CD14-positive monocyte (primary cell): ENCODE data around the gene BTBD1. TPM values are rescaled to one million over a fixed set of nuclear protein-coding genes. Genes with fewer than 3 reads are reported as not detected.
A peak's percentile ranks its signal among the peaks of the same experiment; 100 is the strongest.

ENCODE experiments used
- DNase-seq, 3 donors: peaks; one replicate each; pipeline ENCODE4 v3.0.0-alpha.2; 2011 to 2022
- H2AFZ ChIP-seq: 2 replicates; pipeline ENCODE4 v1.6.0; 2012; ENCODE audit warnings: mild to moderate bottlenecking, low read depth, low read length, inconsistent platforms; ENCODE audit not compliant: insufficient read depth, poor library complexity, severe bottlenecking
- H3K27ac ChIP-seq, 2 donors: 1 replicate in 1 of 2; 2 replicates in 1 of 2; pipeline ENCODE4 v1.5.1; 2012 to 2013; ENCODE audit warnings: low read length in 2 of 2, control low read depth in 1 of 2, inconsistent platforms in 1 of 2, low read depth in 1 of 2, mild to moderate bottlenecking in 1 of 2
- H3K27me3 ChIP-seq, 2 donors: one replicate each; pipeline versions ENCODE4 v1.6.0 to v1.6.1; 2011 to 2013; ENCODE audit warnings: low read length in 2 of 2; ENCODE audit not compliant: control insufficient read depth in 2 of 2, insufficient read depth in 2 of 2
- H3K36me3 ChIP-seq, 2 donors: replicated peaks in 1 of 2; 1 replicate in 1 of 2; 2 replicates in 1 of 2; pipeline versions ENCODE4 v1.5.1 to v1.6.1; 2012 to 2013; ENCODE audit warnings: low read length in 2 of 2, control low read depth in 1 of 2, inconsistent platforms in 1 of 2, mild to moderate bottlenecking in 1 of 2; ENCODE audit not compliant: insufficient read depth in 2 of 2, control insufficient read depth in 1 of 2
- H3K4me1 ChIP-seq, 2 donors: 1 replicate in 1 of 2; 2 replicates in 1 of 2; pipeline versions ENCODE4 v1.5.1 to v1.6.1; 2012 to 2013; ENCODE audit warnings: low read length in 2 of 2, control low read depth in 1 of 2, inconsistent platforms in 1 of 2, mild to moderate bottlenecking in 1 of 2, moderate library complexity in 1 of 2; ENCODE audit not compliant: insufficient read depth in 2 of 2, control insufficient read depth in 1 of 2
- H3K4me2 ChIP-seq: replicated peaks from 2 replicates; pipeline ENCODE3; 2012; ENCODE audit warnings: low read length, moderate library complexity, mild to moderate bottlenecking; ENCODE audit not compliant: poor library complexity, severe bottlenecking; ENCODE audit errors: extremely low read depth
- H3K4me3 ChIP-seq, 3 experiments: fragments of 200-600 bp in 1 of 3; sonication (generic) in 1 of 3; replicated peaks in 1 of 3; 1 replicate in 2 of 3; 2 replicates in 1 of 3; pipeline ENCODE4 v1.5.1; 2011 to 2013; ENCODE audit warnings: low read length in 3 of 3, mild to moderate bottlenecking in 3 of 3, control low read depth in 2 of 3, low read depth in 2 of 3, inconsistent platforms in 1 of 3, moderate library complexity in 1 of 3
- H3K79me2 ChIP-seq: 2 replicates; pipeline ENCODE4 v1.6.0; 2012; ENCODE audit warnings: mild to moderate bottlenecking, control low read depth, inconsistent platforms, low read length, moderate library complexity; ENCODE audit not compliant: insufficient read depth
- H3K9ac ChIP-seq: 2 replicates; pipeline ENCODE4 v1.6.0; 2017; ENCODE audit warnings: low read length, mild to moderate bottlenecking; ENCODE audit not compliant: insufficient read depth, poor library complexity, severe bottlenecking
- H3K9me3 ChIP-seq, 2 donors: replicated peaks in 1 of 2; 1 replicate in 1 of 2; 2 replicates in 1 of 2; pipeline versions ENCODE4 v1.5.1 to v1.6.1; 2012 to 2013; ENCODE audit warnings: low read length in 2 of 2, control low read depth in 1 of 2; ENCODE audit not compliant: control insufficient read depth in 1 of 2, insufficient read depth in 1 of 2
- H4K20me1 ChIP-seq: 2 replicates; pipeline ENCODE4 v1.6.0; 2012; ENCODE audit warnings: mild to moderate bottlenecking, low read length, control low read depth, moderate library complexity; ENCODE audit not compliant: insufficient read depth
- H3K27ac Mint-ChIP-seq, 7 donors: one replicate each; pipeline ENCODE4 v1.8.0; 2020; ENCODE audit warnings: mild to moderate bottlenecking in 7 of 7, mixed read lengths in 7 of 7, moderate library complexity in 6 of 7, inconsistent platforms in 2 of 7
- H3K27me3 Mint-ChIP-seq, 3 donors: one replicate each; pipeline ENCODE4 v1.8.0; 2021 to 2022; ENCODE audit warnings: low read depth in 3 of 3, mild to moderate bottlenecking in 3 of 3, mixed read lengths in 3 of 3, moderate library complexity in 3 of 3, inconsistent platforms in 1 of 3
- H3K36me3 Mint-ChIP-seq, 2 donors: one replicate each; pipeline ENCODE4 v1.8.0; 2020; ENCODE audit warnings: mixed read lengths in 2 of 2, inconsistent platforms in 1 of 2, mild to moderate bottlenecking in 1 of 2
- H3K4me1 Mint-ChIP-seq: one replicate; pipeline ENCODE4 v1.8.0; 2020; ENCODE audit warnings: mild to moderate bottlenecking, mixed read lengths
- H3K4me3 Mint-ChIP-seq, 2 donors: one replicate each; pipeline ENCODE4 v1.8.0; 2020; ENCODE audit warnings: mild to moderate bottlenecking in 2 of 2, mixed read lengths in 2 of 2, moderate library complexity in 1 of 2
- H3K9me3 Mint-ChIP-seq, 7 donors: one replicate each; pipeline ENCODE4 v1.8.0; 2020 to 2022; ENCODE audit warnings: mixed read lengths in 7 of 7, mild to moderate bottlenecking in 6 of 7, moderate library complexity in 6 of 7, inconsistent platforms in 2 of 7
- CTCF ChIP-seq: fragments of 200-600 bp; IDR thresholded peaks from one replicate; pipeline ENCODE4 v1.8.0; 2022; ENCODE audit warnings: antibody characterized with exemption, mild to moderate bottlenecking
- WGBS: methylation state at CpG from one replicate; pipeline ENCODE4 v1.1.5; 2013; ENCODE audit warnings: missing lambda C conversion rate; ENCODE audit not compliant: insufficient coverage; 5-methylcytosine and 5-hydroxymethylcytosine counted together
- intact Hi-C, 2 donors: fragments of 100-400 bp; cut with micrococcal nuclease; formaldehyde crosslinking; loops; one replicate each; pipeline versions ENCODE4 v1.15.0 to v1.15.1; 2023
- polyA plus RNA-seq, 3 donors: library from polyadenylated mRNA; depleted of rRNA in 1 of 3; unstranded in 2 of 3; stranded (reverse) in 1 of 3; fragments of 300-500 nt in 2 of 3; fragments of >200 nt in 1 of 3; fragmentation: Illumina TruSeq in 2 of 3; gene quantifications; 1 replicate in 2 of 3; 2 replicates in 1 of 3; pipeline ENCODE4 v1.2.3, GENCODE V29; 2012 to 2021

The BTBD1 gene
- polyA plus RNA-seq, 3 donors, result 18.0 to 48.8 (median 37.2) TPM

DNA sequence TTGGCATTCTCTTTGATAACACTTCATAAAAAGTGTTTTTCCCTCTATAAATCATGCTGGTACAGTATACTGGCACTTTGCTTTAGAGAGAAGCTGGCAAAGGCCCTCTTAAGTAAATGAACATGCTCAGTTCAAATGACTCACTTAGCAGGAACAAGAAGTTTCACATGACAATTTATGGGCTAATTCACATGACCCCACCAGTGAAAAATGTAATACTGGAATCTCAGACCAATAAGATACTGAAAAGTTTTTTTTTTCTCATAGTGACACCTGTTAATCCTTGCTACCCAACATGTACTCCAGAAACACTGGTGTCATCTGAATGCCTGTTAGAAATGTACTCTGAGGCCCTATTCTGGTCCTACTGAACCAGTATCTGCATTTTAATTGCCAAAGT, 13.9 kb downstream of the BTBD1 start:
- H3K27ac ChIP-seq, result no peak overlapping the region
- Mint-ChIP-seq H3K9me3 (no peaks in the 10 kb centered on the region), H3K27ac (peak overlapping the region in 1 of 7 donors; percentile 8), H3K36me3 (peaks cover 38 to 70% of the 10 kb centered on the region in 2 donors), H3K4me1 (no peaks in the 10 kb centered on the region), H3K27me3 (no peaks in the 10 kb centered on the region), H3K4me3 (no peak overlapping the region)
- TF ChIP-seq CTCF, result no peak
- peaks cover 71% of the 10 kb centered on the region for H3K79me2 ChIP-seq
- no peak overlapping the region for H3K4me2 ChIP-seq
- H3K27me3 ChIP-seq, result no peaks in the 10 kb centered on the region
- no peak overlapping the region for H3K9ac ChIP-seq
- H3K36me3 ChIP-seq, result peaks cover 62 to 95% of the 10 kb centered on the region in 2 donors
- H2AFZ ChIP-seq, result no peak overlapping the region
- no peak overlapping the region for H3K4me3 ChIP-seq
- intact Hi-C loops, result no loop called here
- DNase-seq, result peak in 1 of 3 donors; percentile 50
- H4K20me1 ChIP-seq, result peaks cover 96% of the 10 kb centered on the region
- H3K4me1 ChIP-seq, result no peaks in the 10 kb centered on the region
- H3K9me3 ChIP-seq, result no peaks in the 10 kb centered on the region

DNA sequence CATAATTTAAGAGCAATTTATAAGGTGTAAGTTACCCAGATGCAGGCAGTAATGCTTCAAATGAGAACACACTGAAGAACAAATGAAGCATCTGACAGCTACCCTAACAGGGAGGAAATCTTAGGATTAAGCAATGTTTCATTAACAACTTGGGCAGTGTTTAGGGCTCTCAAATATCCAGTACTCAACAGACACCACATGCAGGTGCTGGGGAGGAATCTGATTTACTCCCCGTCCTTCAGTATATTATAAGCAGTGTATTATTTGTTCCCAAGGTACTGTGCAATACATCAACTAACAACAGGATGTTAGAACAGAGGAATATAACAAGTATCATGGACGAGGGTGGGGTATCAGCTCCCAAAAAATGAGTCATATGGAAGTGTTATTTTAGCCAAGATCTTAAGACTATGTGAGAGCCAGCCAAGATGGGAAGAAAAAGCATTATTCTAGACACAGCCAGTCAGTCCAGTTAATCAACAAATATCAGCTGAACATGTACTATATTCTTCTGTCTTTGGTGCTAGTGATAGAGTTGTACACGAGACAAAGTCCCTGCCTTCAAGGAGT, 20.4 kb downstream of the BTBD1 start:
- H3K36me3 Mint-ChIP-seq, result peaks cover 57 to 79% of the 10 kb centered on the region in 2 donors
- no CpG with 5 or more reads among the region's 3 CpGs for WGBS
- H3K27ac Mint-ChIP-seq, result peak overlapping the region in 1 of 7 donors; percentile 40
- Histone ChIP-seq H3K27me3 (no peaks in the 10 kb centered on the region), H3K4me2 (no peak overlapping the region), H3K4me1 (no peaks in the 10 kb centered on the region), H3K27ac (no peak overlapping the region), H2AFZ (no peak overlapping the region), H3K79me2 (peaks cover 34% of the 10 kb centered on the region), H3K9me3 (no peaks in the 10 kb centered on the region), H3K4me3 (no peak overlapping the region), H4K20me1 (peaks cover 85% of the 10 kb centered on the region), H3K9ac (no peak overlapping the region), H3K36me3 (peaks cover 63 to 93% of the 10 kb centered on the region in 2 donors)
- H3K27me3 Mint-ChIP-seq, result no peaks in the 10 kb centered on the region
- no peaks in the 10 kb centered on the region for H3K4me1 Mint-ChIP-seq
- DNase-seq, result no peak
- no peak for TF ChIP-seq CTCF
- H3K9me3 Mint-ChIP-seq, result peaks cover 0 to 2% (median 0%) of the 10 kb centered on the region in 7 donors
- intact Hi-C loops, result no loop called here
- no peak overlapping the region for H3K4me3 Mint-ChIP-seq
